Superior temporal gyrus (tissue), 1 donor: Measurements from ENCODE around the gene GJD4.

Experiments used
- DNase-seq: peaks from one replicate; pipeline ENCODE4 v3.0.0-alpha.2; 2016; ENCODE audit errors: extremely low spot score

The GJD4 gene

GRCh38 chr10:35605191-35605590, at the start of gene GJD4:
Gene GJD4, plus strand, starts transcription at chr10:35605341. Its CDS starts 227 bp downstream, at chr10:35605568.
- no peak for DNase-seq

- no peak for DNase-seq
These were observed 48.9 kb upstream of the GJD4 start for GRCh38 chr10:35555962-35556930.

GRCh38 chr10:35558276-35558675, 46.9 kb upstream of the GJD4 start:
- DNase-seq, result peak; percentile 2

- peak; percentile 12 for DNase-seq
These were observed 45.7 kb upstream of the GJD4 start for GRCh38 chr10:35559416-35559815.

GRCh38 chr10:35561715-35562114, 43.4 kb upstream of the GJD4 start:
- DNase-seq, result peak; percentile 75

- DNase-seq, result no peak
These were observed 42.7 kb upstream of the GJD4 start for GRCh38 chr10:35562427-35562826.

DNA sequence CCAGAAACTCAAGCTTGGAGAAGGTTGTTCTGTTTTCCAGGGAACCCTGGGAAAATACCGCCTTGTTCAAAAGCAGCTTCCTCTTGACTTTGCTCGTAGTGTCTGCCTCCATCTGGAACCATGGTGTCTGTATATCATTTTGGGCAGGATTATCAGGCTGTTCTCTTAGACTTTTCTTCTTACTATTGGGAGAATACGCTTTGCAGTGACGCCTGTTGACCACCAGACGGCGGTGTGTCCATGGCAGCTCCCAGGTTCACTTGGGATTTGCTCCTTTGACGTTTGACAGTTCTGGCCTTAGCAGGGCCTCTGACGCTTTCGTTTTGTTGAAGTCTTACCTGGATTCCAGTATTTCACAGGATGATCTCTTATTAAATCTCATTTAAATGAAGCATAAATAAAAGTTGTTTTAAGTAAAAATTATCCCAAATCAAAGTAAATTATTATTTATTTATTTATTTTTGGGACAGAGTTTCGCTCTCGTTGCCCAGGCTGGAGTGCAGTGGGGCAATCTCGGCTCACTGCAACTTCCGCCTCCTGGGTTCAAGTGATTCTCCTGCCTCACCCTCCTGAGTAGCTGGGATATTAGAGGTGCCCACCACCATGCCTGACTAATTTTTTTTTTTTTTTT, 41.8 kb upstream of the GJD4 start:
- peak; percentile 80 for DNase-seq

DNA sequence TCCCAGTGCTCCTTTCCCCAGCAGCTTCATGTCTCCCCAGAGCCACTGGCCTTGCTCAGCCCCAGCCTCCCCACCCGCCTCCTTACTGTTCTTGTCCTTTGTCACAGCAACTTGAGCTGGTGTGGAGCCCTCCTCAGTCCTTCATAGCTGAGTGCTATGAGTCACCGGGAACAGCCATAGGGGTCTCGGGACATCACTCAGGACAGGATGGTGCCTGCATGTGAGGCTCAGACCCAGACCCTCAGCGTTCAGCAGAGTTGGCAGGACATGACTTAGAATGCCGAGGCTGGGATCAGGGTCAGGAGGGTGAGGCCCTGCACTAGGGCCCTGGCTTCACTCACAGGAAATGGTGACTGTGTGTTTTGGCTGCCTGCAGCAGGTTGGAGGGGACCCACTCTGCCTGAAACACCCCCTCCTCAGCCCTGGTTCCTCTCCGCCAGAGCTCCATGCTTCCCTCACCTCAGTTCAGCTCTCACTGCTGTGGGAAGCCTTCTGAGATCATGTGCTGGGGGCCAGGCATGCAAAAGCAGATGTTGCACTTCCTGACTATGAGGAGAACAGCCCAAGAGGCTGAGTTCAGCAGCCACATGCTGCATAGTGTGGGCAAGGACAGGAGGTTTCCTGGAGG, 40.7 kb upstream of the GJD4 start:
- DNase-seq, result peak; percentile 25

GRCh38 chr10:35565602-35566081, 39.5 kb upstream of the GJD4 start:
- DNase-seq, result peak; percentile 79

- peak; percentile 9 for DNase-seq
These were observed 37.2 kb upstream of the GJD4 start for GRCh38 chr10:35567951-35568350.

DNA sequence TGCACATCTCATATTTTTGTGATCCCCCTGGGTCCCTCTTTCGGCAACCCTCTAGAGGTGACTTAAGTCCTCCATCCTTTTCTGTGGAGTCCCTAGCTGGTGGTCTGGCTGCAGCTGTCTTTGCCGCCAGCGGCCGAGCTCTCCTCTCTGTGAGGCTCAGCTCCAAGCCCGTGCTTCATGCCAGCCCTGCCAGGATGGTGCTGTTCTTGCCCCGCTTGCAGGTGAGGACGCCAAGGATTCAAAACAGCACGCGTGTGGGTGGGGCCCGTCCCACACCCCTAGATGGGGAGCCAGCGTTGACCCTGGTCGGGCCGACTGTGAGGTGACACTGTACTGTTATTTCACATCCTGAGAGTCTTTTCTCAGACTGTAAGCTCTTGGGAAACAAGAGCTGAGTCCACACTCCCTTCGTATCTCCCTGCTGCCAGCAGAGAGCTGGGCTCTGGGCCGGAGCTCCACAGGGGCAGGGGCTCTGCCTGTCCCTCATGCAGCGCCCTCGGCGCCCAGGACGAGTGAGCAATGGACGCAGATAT, 36.6 kb upstream of the GJD4 start:
- DNase-seq, result no peak

DNA sequence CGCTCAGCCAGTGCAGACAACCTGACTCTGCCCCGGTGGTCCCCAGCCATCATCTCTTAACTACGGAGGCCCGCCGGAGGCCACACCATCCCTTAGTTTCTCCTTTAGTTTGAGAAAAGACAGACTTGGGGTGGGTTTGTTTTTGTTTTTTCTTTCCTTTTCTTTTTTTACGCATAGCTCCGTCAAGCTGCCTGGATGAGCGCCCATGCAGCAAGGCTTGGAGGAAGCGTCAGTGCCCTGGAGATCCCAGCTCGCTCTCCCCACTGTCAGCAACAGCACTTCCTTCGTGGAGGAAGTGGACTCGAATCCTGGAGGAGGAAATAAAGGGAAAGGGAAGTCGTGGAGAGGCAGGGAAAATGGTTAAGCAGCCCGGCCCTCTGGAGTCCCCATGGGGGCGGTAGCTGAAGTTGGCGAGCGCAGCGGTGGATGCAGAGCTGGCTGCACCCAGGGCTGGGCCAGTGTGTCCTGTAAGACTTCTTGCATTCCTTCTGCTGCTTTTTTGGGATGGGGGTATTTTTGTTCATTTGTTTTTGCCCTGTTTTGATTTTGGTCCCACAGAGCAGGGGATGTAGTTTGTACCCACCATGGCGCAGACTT, 35.9 kb upstream of the GJD4 start:
- DNase-seq, result peak; percentile 12

DNA sequence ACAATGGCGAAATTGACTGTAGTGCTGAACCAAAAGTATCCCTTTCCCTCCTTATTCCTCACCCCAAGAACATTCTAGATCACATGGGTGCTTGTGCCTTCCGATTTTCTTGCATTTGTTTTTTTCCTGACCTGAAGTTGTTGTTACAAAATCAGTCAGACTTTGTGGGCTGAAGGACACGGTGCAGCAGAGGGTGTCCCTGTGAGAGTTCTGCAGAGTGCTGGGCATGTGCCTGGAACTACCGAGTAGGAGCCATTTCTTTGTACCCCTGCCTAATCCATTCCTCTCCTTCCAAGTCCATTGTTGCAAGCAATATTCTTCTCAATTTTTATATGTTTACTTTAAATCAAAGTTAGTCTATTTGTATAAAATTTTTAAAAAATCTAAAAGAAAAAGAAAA, 35.3 kb upstream of the GJD4 start:
- DNase-seq, result no peak

DNA sequence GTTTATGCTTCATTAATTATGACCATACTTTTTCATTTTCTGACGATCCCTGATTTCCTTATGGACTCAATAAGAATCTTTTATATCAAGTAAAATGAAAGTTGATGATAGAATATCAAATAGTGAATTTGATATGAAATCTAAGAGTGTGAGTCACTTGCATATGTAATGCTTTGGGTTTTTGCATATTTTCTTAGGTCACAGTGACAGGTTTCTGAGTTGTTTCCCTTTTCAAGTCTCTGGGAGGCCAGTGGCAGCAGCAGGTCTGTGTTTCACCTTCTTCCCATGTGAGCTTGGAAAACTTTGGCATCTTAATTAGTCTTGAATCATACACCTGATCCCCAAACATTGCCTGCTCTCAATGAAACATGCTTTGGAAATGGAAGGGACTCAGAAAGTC, 34.7 kb upstream of the GJD4 start:
- DNase-seq, result no peak

GRCh38 chr10:35572583-35572982, 32.6 kb upstream of the GJD4 start:
- DNase-seq, result no peak

DNA sequence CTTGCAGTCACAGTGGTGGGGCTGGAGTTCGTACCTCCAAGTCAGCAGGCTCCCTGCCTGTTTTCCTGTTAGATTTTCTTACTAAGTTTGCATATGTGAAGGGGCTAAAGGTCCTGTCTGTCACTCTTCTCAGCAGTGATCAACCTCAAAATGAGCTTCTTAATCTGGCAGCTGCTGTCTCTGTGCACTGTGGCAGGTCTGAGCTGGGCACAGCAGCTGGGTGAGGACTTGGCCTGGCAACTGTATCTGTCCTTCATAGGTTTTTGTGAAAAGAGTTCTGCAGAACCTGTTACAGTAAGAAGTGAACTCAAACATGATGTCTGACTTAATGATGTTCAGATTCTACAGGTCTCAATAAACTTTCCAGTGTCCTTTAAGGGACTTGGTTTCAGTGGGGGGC, 31.3 kb upstream of the GJD4 start:
- DNase-seq, result no peak

DNA sequence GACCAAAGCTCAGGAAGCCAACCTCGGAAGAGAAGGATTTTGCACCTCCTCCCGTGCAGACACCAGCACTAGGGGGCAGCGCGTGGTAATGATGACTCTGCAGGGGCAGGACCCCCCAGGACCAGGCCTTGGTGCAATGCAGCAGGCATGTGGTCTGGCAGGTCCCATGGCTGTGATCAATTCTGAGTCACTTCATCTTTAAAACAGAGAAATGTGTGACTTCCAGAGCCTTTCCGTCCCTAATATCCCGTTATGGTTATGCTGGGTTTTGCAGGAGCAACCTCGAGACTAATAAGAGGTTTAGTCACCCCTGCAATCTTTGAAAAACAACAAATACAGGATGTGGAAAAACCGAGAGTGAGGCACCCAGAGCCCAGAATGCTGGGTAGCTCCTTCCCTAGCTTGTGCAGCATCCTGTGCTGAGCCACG, 30.2 kb upstream of the GJD4 start:
- no peak for DNase-seq

- DNase-seq, result no peak
These were observed 29.5 kb upstream of the GJD4 start for GRCh38 chr10:35575640-35576039.

DNA sequence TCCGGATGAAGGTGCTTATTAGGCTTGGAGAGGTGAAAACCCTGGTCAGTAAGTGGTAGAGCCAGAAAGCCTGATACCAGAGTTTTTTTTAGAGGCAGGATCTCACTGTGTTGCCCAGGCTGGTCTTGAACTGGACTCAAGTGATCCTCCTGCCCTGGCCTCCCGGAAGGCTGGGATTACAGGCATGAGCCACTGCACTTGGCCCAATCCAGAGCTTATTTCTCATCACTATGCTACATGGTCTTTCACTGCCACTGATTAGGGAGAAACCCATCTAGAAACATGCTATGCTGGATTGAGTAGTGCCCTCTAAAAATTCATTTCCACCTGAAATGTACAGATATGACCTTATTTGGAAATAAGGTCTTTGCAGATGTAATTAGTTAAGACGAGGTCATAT, 28.4 kb upstream of the GJD4 start:
- no peak for DNase-seq

GRCh38 chr10:35577926-35578617, 27.1 kb upstream of the GJD4 start:
- no peak for DNase-seq

GRCh38 chr10:35578618-35578956, 26.6 kb upstream of the GJD4 start:
- DNase-seq, result no peak
